H9 (cell line): ENCODE measurements around the gene PPFIBP2. TPM values are rescaled to one million over a fixed set of nuclear protein-coding genes. Genes with fewer than 3 reads are reported as not detected.

Source experiments
- DNase-seq: peaks from one replicate; pipeline ENCODE4 v3.0.0-alpha.2; 2017
- H2AFZ ChIP-seq: one replicate; pipeline ENCODE4 v1.6.1; 2013; ENCODE audit warnings: mild to moderate bottlenecking, low read length, control low read depth, moderate library complexity
- H2AK5ac ChIP-seq: 2 replicates; pipeline ENCODE4 v1.6.1; 2013; ENCODE audit warnings: low read length, control low read depth, mixed read lengths; ENCODE audit not compliant: insufficient read length
- H2BK120ac ChIP-seq: one replicate; pipeline ENCODE4 v1.6.1; 2013; ENCODE audit warnings: low read depth, mild to moderate bottlenecking, low read length, control low read depth, inconsistent platforms; ENCODE audit not compliant: poor library complexity, severe bottlenecking
- H2BK12ac ChIP-seq: 2 replicates; pipeline ENCODE4 v1.6.1; 2013; ENCODE audit warnings: low read length, control low read depth, mixed read lengths, low read depth; ENCODE audit not compliant: insufficient read length
- H2BK15ac ChIP-seq: 2 replicates; pipeline ENCODE4 v1.6.1; 2013; ENCODE audit warnings: low read depth, low read length, control low read depth
- H2BK20ac ChIP-seq: one replicate; pipeline ENCODE4 v1.6.1; 2013; ENCODE audit warnings: low read depth, mild to moderate bottlenecking, low read length, control low read depth, inconsistent platforms; ENCODE audit not compliant: poor library complexity, severe bottlenecking
- H2BK5ac ChIP-seq: 2 replicates; pipeline ENCODE4 v1.6.1; 2013; ENCODE audit warnings: low read length, control low read depth, mixed read lengths; ENCODE audit not compliant: insufficient read length
- H3K14ac ChIP-seq: 2 replicates; pipeline ENCODE4 v1.6.1; 2013; ENCODE audit warnings: low read length, control low read depth; ENCODE audit not compliant: insufficient read depth
- H3K18ac ChIP-seq: 2 replicates; pipeline ENCODE4 v1.6.1; 2013; ENCODE audit warnings: low read depth, mild to moderate bottlenecking, mixed read lengths, low read length, control low read depth; ENCODE audit not compliant: insufficient read length
- H3K23ac ChIP-seq: 2 replicates; pipeline ENCODE4 v1.6.1; 2013; ENCODE audit warnings: low read length, control low read depth, mixed read lengths, low read depth; ENCODE audit not compliant: insufficient read length
- H3K23me2 ChIP-seq: 2 replicates; pipeline ENCODE4 v1.6.1; 2013; ENCODE audit warnings: low read depth, mild to moderate bottlenecking, mixed read lengths, low read length, control low read depth; ENCODE audit not compliant: insufficient read length, poor library complexity, severe bottlenecking
- H3K27ac ChIP-seq: 2 replicates; pipeline ENCODE4 v1.5.1; 2013; ENCODE audit warnings: low read length, control low read depth, mixed read lengths, low read depth; ENCODE audit not compliant: insufficient read length
- H3K27me3 ChIP-seq: 2 replicates; pipeline ENCODE4 v1.6.1; 2013; ENCODE audit warnings: low read length, control low read depth, inconsistent platforms; ENCODE audit not compliant: insufficient read depth
- H3K4ac ChIP-seq: 2 replicates; pipeline ENCODE4 v1.6.1; 2013; ENCODE audit warnings: low read depth, mild to moderate bottlenecking, control low read depth, inconsistent platforms, low read length, moderate library complexity
- H3K4me1 ChIP-seq: 2 replicates; pipeline ENCODE4 v1.6.1; 2013; ENCODE audit warnings: low read length, control low read depth, inconsistent platforms; ENCODE audit not compliant: insufficient read depth
- H3K4me2 ChIP-seq: 2 replicates; pipeline ENCODE4 v1.6.1; 2013; ENCODE audit warnings: low read length, control low read depth, mixed read lengths; ENCODE audit not compliant: insufficient read length, insufficient read depth
- H3K56ac ChIP-seq: 2 replicates; pipeline ENCODE4 v1.6.1; 2013; ENCODE audit warnings: low read depth, mild to moderate bottlenecking, mixed read lengths, low read length, control low read depth; ENCODE audit not compliant: insufficient read length
- H3K79me1 ChIP-seq: 2 replicates; pipeline ENCODE4 v1.6.1; 2013; ENCODE audit warnings: low read depth, mild to moderate bottlenecking, moderate library complexity, low read length, control low read depth, inconsistent platforms; ENCODE audit not compliant: insufficient read depth, poor library complexity, severe bottlenecking
- H3K79me2 ChIP-seq: 2 replicates; pipeline ENCODE4 v1.6.1; 2013; ENCODE audit warnings: low read length, control low read depth, inconsistent platforms; ENCODE audit not compliant: insufficient read depth
- H3K9ac ChIP-seq: 2 replicates; pipeline ENCODE4 v1.6.1; 2013; ENCODE audit warnings: low read length, control low read depth, mixed read lengths; ENCODE audit not compliant: insufficient read length; ENCODE audit errors: extremely low read depth
- H3K9me3 ChIP-seq: one replicate; pipeline ENCODE4 v1.6.1; 2013; ENCODE audit warnings: low read depth, low read length, inconsistent platforms; ENCODE audit not compliant: control insufficient read depth
- H3T11ph ChIP-seq: one replicate; pipeline ENCODE4 v1.6.1; 2013; ENCODE audit warnings: mild to moderate bottlenecking, low read length, control low read depth, inconsistent platforms
- H4K20me1 ChIP-seq: one replicate; pipeline ENCODE4 v1.6.1; 2013; ENCODE audit not compliant: control insufficient read depth, insufficient read length, insufficient read depth
- H4K5ac ChIP-seq: 2 replicates; pipeline ENCODE4 v1.6.1; 2013; ENCODE audit warnings: low read depth, mild to moderate bottlenecking, mixed read lengths, low read length, control low read depth; ENCODE audit not compliant: insufficient read length
- H4K8ac ChIP-seq: replicated peaks from 2 replicates; pipeline ENCODE4 v1.6.1; 2013; ENCODE audit warnings: low read length, control low read depth, mixed read lengths, low read depth; ENCODE audit not compliant: insufficient read length
- H4K91ac ChIP-seq: 2 replicates; pipeline ENCODE4 v1.6.1; 2013; ENCODE audit warnings: low read depth, mild to moderate bottlenecking, moderate library complexity, mixed read lengths, low read length, control low read depth; ENCODE audit not compliant: insufficient read length
- H3K27ac Mint-ChIP-seq, 3 experiments: 2 replicates in 2 of 3; 3 replicates in 1 of 3; pipeline ENCODE4 v1.8.0; 2020 to 2021; ENCODE audit warnings: mixed read lengths in 3 of 3, mild to moderate bottlenecking in 1 of 3, moderate library complexity in 1 of 3
- H3K27me3 Mint-ChIP-seq: 2 replicates; pipeline ENCODE4 v1.8.0; 2021; ENCODE audit warnings: low read depth, mild to moderate bottlenecking, moderate library complexity, mixed read lengths
- H3K36me3 Mint-ChIP-seq, 3 experiments: 2 replicates in 2 of 3; 3 replicates in 1 of 3; pipeline ENCODE4 v1.8.0; 2020 to 2021; ENCODE audit warnings: low read depth in 3 of 3, mixed read lengths in 3 of 3; ENCODE audit not compliant: insufficient read depth in 1 of 3
- H3K4me1 Mint-ChIP-seq, 2 experiments: 2 replicates each; pipeline ENCODE4 v1.8.0; 2020; ENCODE audit warnings: mixed read lengths in 2 of 2
- H3K4me3 Mint-ChIP-seq, 2 experiments: 2 replicates in 1 of 2; 3 replicates in 1 of 2; pipeline ENCODE4 v1.8.0; 2020 to 2021; ENCODE audit warnings: mild to moderate bottlenecking in 2 of 2, mixed read lengths in 2 of 2, moderate library complexity in 1 of 2
- H3K9me3 Mint-ChIP-seq, 2 experiments: 2 replicates in 1 of 2; 3 replicates in 1 of 2; pipeline ENCODE4 v1.8.0; 2020; ENCODE audit warnings: mild to moderate bottlenecking in 2 of 2, mixed read lengths in 2 of 2, moderate library complexity in 1 of 2
- CTCF ChIP-seq: fragments of 200-600 bp; sonication (generic); conservative IDR thresholded peaks from 3 replicates; pipeline ENCODE4 v1.8.0; 2021; ENCODE audit warnings: antibody characterized with exemption, mild to moderate bottlenecking
- WGBS: extraction: QIAGEN DNeasy Blood & Tissue Kit; methylation state at CpG from one replicate; pipeline ENCODE4 v1.1.7; 2013; ENCODE audit warnings: missing lambda C conversion rate, low lambda C conversion rate, mixed read lengths; ENCODE audit not compliant: insufficient read length; ENCODE audit errors: extremely low coverage; 5-methylcytosine and 5-hydroxymethylcytosine counted together
- total RNA-seq: library from RNA; stranded (reverse); gene quantifications from 2 replicates; pipeline ENCODE4 v1.2.1, GENCODE V29; 2021

Gene PPFIBP2
- total RNA-seq, 1 experiment from 2014 or later = 8.3 TPM

- Histone ChIP-seq H2BK15ac (no peak overlapping the region), H4K8ac (no peak overlapping the region), H3K27me3 (no peaks in the 10 kb centered on the region), H4K20me1 (no peaks in the 10 kb centered on the region), H3K23me2 (no peaks in the 10 kb centered on the region), H3K14ac (no peak overlapping the region), H3K4me1 (no peaks in the 10 kb centered on the region), H3K9me3 (no peaks in the 10 kb centered on the region), H2AK5ac (no peak overlapping the region), H2AFZ (no peak overlapping the region), H3K9ac (no peak overlapping the region), H3K79me2 (no peaks in the 10 kb centered on the region), H3K4me2 (no peak overlapping the region), H2BK120ac (no peak overlapping the region), H4K5ac (no peak overlapping the region), H3K79me1 (no peaks in the 10 kb centered on the region), H3K56ac (no peak overlapping the region), H3K4ac (no peak overlapping the region), H3K23ac (no peak overlapping the region), H3K27ac (no peak overlapping the region), H3K18ac (no peak overlapping the region), H2BK5ac (no peak overlapping the region), H3T11ph (no peak overlapping the region), H2BK12ac (no peak overlapping the region), H4K91ac (no peak overlapping the region), H2BK20ac (no peak overlapping the region)
- no peak overlapping the region for H3K27ac Mint-ChIP-seq
- no peaks in the 10 kb centered on the region for H3K36me3 Mint-ChIP-seq
- no peaks in the 10 kb centered on the region; the same call in 1 of the 2 replicates for H3K27me3 Mint-ChIP-seq
- peaks cover 0 to 2% of the 10 kb centered on the region in 2 experiments; a peak in 1 of 4 replicates for H3K4me1 Mint-ChIP-seq
- TF ChIP-seq CTCF = no peak
- no peaks in the 10 kb centered on the region for H3K9me3 Mint-ChIP-seq
- no peak overlapping the region for H3K4me3 Mint-ChIP-seq
- no CpG with 5 or more reads among the region's 1 CpG for WGBS
- DNase-seq = no peak
Observed at GRCh38 chr11:7530013-7530640, 16.3 kb downstream of the PPFIBP2 start.
